PFSK-1 (cell line): ENCODE data around the gene RCAN3.

ENCODE experiments used
- POLR2AphosphoS5 ChIP-seq: IDR thresholded peaks from 2 replicates; pipeline ENCODE4 v1.6.1; 2012; ENCODE audit warnings: low read depth, mild to moderate bottlenecking, control low read depth, low read length, moderate library complexity
- TAF1 ChIP-seq: IDR thresholded peaks from 2 replicates; pipeline ENCODE4 v1.6.1; 2012; ENCODE audit warnings: low read length, control low read depth, borderline replicate concordance; ENCODE audit not compliant: insufficient read depth

GRCh38 chr1:24556414-24556795, 53.8 kb downstream of the RCAN3 start:
- no peak for TF ChIP-seq POLR2AphosphoS5
- no peak for TF ChIP-seq TAF1
